ENCODE data around the gene ARID1B. TPM values are rescaled to one million over a fixed set of nuclear protein-coding genes. Genes with fewer than 3 reads are reported as not detected.

Gene ARID1B
- total and polyA plus RNA-seq, 7 experiments from 2014 or later = 17.5 to 164 (median 139) TPM

GRCh38 chr6:156950531-156950930, 173.4 kb downstream of the ARID1B start:
- H3K4me1 ChIP-seq (ENCODE audit: control insufficient read depth in 2 of 2, insufficient read depth in 2 of 2, low read length in 2 of 2) = peaks cover 11% of the 10 kb centered on the region in 2 donors
- H3K9me3 Mint-ChIP-seq = no peaks in the 10 kb centered on the region
- H3K4me3 Mint-ChIP-seq = no peak overlapping the region
- peaks cover 30 to 73% (median 68%) of the 10 kb centered on the region in 7 donors for H3K4me1 Mint-ChIP-seq
- H3K36me3 ChIP-seq (ENCODE audit: control insufficient read depth in 2 of 3, insufficient read depth in 3 of 3, low read length in 3 of 3) = no peaks in the 10 kb centered on the region
- intact Hi-C loops (cut with micrococcal nuclease) = loop anchor here in 1 of 2 donors (5.0 kb wide), 1 partner anchor 1623 kb away; no protein-coding TSS in a partner anchor
- ATAC-seq (no peak), DNase-seq (no peak)
- no peaks in the 10 kb centered on the region for H3K27me3 Mint-ChIP-seq
- H3K36me3 Mint-ChIP-seq = peaks cover 0 to 2% (median 0%) of the 10 kb centered on the region in 5 donors
- CTCF ChIA-PET = no interaction called here
- H3K27me3 ChIP-seq (ENCODE audit: control insufficient read depth in 2 of 2, insufficient read depth in 2 of 2, low read length in 2 of 2) = no peaks in the 10 kb centered on the region
- H3K27ac Mint-ChIP-seq = peak overlapping the region in 2 of 9 donors; percentile 1 to 32
- POLR2A ChIA-PET = interaction anchor here (1.1 kb wide), 1 partner anchor 70 kb away, joined by 3 read pairs; no protein-coding TSS in a partner anchor
- H3K9me3 ChIP-seq (ENCODE audit: control insufficient read depth in 2 of 3, low read length in 3 of 3) = no peaks in the 10 kb centered on the region
- H3K27ac ChIP-seq (ENCODE audit: low read depth, low read length) = no peak overlapping the region
- H3K4me3 ChIP-seq (ENCODE audit: low read length) = no peak overlapping the region

GRCh38 chr6:156952401-156952800, 175.2 kb downstream of the ARID1B start:
- CTCF ChIA-PET = interaction anchor here (1.1 kb wide), 1 partner anchor 266 kb away, joined by 3 read pairs; no protein-coding TSS in a partner anchor
- no peak for DNase-seq
- Histone ChIP-seq H3K4me3 (ENCODE audit: low read length) (no peak overlapping the region), H3K4me1 (ENCODE audit: control insufficient read depth in 2 of 2, insufficient read depth in 2 of 2, low read length in 2 of 2) (peaks cover 15 to 21% of the 10 kb centered on the region in 2 donors), H3K36me3 (ENCODE audit: control insufficient read depth in 2 of 3, insufficient read depth in 3 of 3, low read length in 3 of 3) (no peaks in the 10 kb centered on the region), H3K27me3 (ENCODE audit: control insufficient read depth in 2 of 2, insufficient read depth in 2 of 2, low read length in 2 of 2) (no peaks in the 10 kb centered on the region), H3K9me3 (ENCODE audit: control insufficient read depth in 2 of 3, low read length in 3 of 3) (no peaks in the 10 kb centered on the region), H3K27ac (ENCODE audit: low read depth, low read length) (no peak overlapping the region)
- Mint-ChIP-seq H3K4me3 (peak overlapping the region in 1 of 10 donors; percentile 31), H3K27ac (peak overlapping the region in 7 of 9 donors; percentile 23 to 79 (median 68)), H3K27me3 (no peaks in the 10 kb centered on the region), H3K4me1 (peaks cover 31 to 73% (median 67%) of the 10 kb centered on the region in 7 donors), H3K9me3 (no peaks in the 10 kb centered on the region), H3K36me3 (peaks cover 0 to 2% (median 0%) of the 10 kb centered on the region in 5 donors)
- POLR2A ChIA-PET = interaction anchor here (1.9 kb wide), 1 partner anchor 10 kb away, joined by 4 read pairs; no protein-coding TSS in a partner anchor
- intact Hi-C loops (cut with micrococcal nuclease) = loop anchor here in 1 of 2 donors (5.0 kb wide), 1 partner anchor 1625 kb away; no protein-coding TSS in a partner anchor
- ATAC-seq = no peak

GRCh38 chr6:156953127-156953478, 175.9 kb downstream of the ARID1B start:
- POLR2A ChIA-PET = interaction anchor here (0.6 to 1.9 kb wide), 2 partner anchors 10 to 241 kb away, joined by 3 to 4 read pairs; no protein-coding TSS in a partner anchor
- no peak overlapping the region for H3K4me3 ChIP-seq (ENCODE audit: low read length)
- H3K9me3 ChIP-seq (ENCODE audit: control insufficient read depth in 2 of 3, low read length in 3 of 3) = no peaks in the 10 kb centered on the region
- Mint-ChIP-seq H3K9me3 (no peaks in the 10 kb centered on the region), H3K27ac (peak overlapping the region in 5 of 9 donors; percentile 31 to 73 (median 46)), H3K36me3 (peaks cover 0 to 2% (median 0%) of the 10 kb centered on the region in 5 donors), H3K4me3 (peak overlapping the region in 4 of 10 donors; percentile 33 to 65 (median 44)), H3K4me1 (peaks cover 38 to 79% (median 73%) of the 10 kb centered on the region in 7 donors), H3K27me3 (no peaks in the 10 kb centered on the region)
- ATAC-seq (no peak), DNase-seq (no peak)
- CTCF ChIA-PET = interaction anchor here (1.1 kb wide), 1 partner anchor 267 kb away, joined by 3 read pairs; no protein-coding TSS in a partner anchor
- H3K27ac ChIP-seq (ENCODE audit: low read depth, low read length) = no peak overlapping the region
- no peaks in the 10 kb centered on the region for H3K36me3 ChIP-seq (ENCODE audit: control insufficient read depth in 2 of 3, insufficient read depth in 3 of 3, low read length in 3 of 3)
- no peaks in the 10 kb centered on the region for H3K27me3 ChIP-seq (ENCODE audit: control insufficient read depth in 2 of 2, insufficient read depth in 2 of 2, low read length in 2 of 2)
- H3K4me1 ChIP-seq (ENCODE audit: control insufficient read depth in 2 of 2, insufficient read depth in 2 of 2, low read length in 2 of 2) = peaks cover 15 to 21% of the 10 kb centered on the region in 2 donors
- intact Hi-C loops (cut with micrococcal nuclease) = loop anchor here (1.0 to 5.0 kb wide), 5 partner anchors 68 to 1626 kb away; no protein-coding TSS in a partner anchor

DNA sequence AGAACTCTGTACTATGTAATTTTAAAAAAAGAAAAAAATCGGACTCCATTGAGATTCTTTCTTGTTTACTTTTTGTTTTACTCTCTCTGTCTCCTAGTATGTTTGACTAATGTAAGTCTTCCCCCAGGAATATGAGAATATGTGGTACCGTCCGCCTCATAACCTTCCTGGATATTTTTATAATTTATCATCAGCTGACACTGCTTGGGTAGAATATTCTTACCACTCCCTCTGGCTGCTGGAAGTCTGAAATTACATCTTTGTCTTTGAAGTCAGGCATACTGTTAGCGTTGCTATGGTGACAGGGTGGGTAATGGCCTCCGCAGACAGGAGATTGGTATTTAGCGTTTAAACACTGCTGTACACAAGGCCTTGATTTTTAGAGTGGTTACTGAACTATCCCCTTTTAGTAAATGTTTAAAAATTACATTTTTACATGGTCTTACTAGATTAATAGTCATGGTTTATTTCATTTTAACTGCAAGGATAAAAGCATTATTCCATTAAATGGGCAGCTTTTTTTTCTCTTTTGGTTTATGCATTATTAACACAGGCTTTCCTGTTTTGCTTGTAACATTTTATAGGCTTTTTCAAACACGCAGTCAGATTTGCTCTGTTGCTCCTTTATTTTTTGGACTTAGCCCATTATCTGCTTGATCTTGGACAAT, 176.4 kb downstream of the ARID1B start:
- no peak overlapping the region for H3K27ac ChIP-seq (ENCODE audit: low read depth, low read length)
- DNase-seq (peak in 7 of 9 donors; percentile 67 to 85 (median 82)), ATAC-seq (peak; percentile 95)
- intact Hi-C loops (cut with micrococcal nuclease) = loop anchor here (1.0 to 5.0 kb wide), 5 partner anchors 68 to 1626 kb away; no protein-coding TSS in a partner anchor
- H3K4me1 ChIP-seq (ENCODE audit: control insufficient read depth in 2 of 2, insufficient read depth in 2 of 2, low read length in 2 of 2) = peaks cover 15 to 20% of the 10 kb centered on the region in 2 donors
- CTCF ChIA-PET = interaction anchor here (0.7 to 1.1 kb wide), 2 partner anchors 29 to 267 kb away, joined by 3 to 6 read pairs; no protein-coding TSS in a partner anchor
- Mint-ChIP-seq H3K36me3 (peaks cover 0 to 3% (median 0%) of the 10 kb centered on the region in 5 donors), H3K27ac (peak overlapping the region in 8 of 9 donors; percentile 27 to 83 (median 51)), H3K4me1 (peaks cover 41 to 84% (median 77%) of the 10 kb centered on the region in 7 donors), H3K9me3 (no peaks in the 10 kb centered on the region), H3K27me3 (no peaks in the 10 kb centered on the region), H3K4me3 (peak overlapping the region in 5 of 10 donors; percentile 10 to 51 (median 37))
- POLR2A ChIA-PET = interaction anchor here (0.6 to 1.9 kb wide), 4 partner anchors 11 to 1675 kb away, joined by 3 to 7 read pairs (median 6); no protein-coding TSS in a partner anchor
- no peak overlapping the region for H3K4me3 ChIP-seq (ENCODE audit: low read length)
- no peaks in the 10 kb centered on the region for H3K27me3 ChIP-seq (ENCODE audit: control insufficient read depth in 2 of 2, insufficient read depth in 2 of 2, low read length in 2 of 2)
- H3K36me3 ChIP-seq (ENCODE audit: control insufficient read depth in 2 of 3, insufficient read depth in 3 of 3, low read length in 3 of 3) = no peaks in the 10 kb centered on the region
- no peaks in the 10 kb centered on the region for H3K9me3 ChIP-seq (ENCODE audit: control insufficient read depth in 2 of 3, low read length in 3 of 3)

DNA sequence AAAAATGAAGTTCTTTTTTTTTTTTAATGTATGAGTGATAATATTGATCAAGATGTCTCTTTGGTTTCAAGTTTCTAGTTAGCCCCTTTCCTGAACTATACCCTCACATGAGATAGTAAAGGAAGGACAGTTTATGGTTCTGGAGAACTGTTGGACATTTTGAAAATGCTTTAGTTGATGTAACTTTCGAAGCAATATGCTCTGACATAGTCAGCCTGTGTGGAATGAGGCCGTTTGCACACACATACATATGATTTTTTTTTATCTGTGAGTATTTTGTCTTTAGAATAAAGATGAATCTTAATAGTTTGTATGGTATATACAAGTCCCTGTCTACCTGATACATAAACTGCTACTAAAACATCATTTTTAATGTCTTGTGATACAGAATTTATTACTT, 177.0 kb downstream of the ARID1B start:
- ATAC-seq (no peak), DNase-seq (no peak)
- no peak overlapping the region for H3K27ac ChIP-seq (ENCODE audit: low read depth, low read length)
- Mint-ChIP-seq H3K4me3 (no peak overlapping the region), H3K27me3 (no peaks in the 10 kb centered on the region), H3K9me3 (no peaks in the 10 kb centered on the region), H3K27ac (peak overlapping the region in 4 of 9 donors; percentile 32 to 83 (median 43)), H3K4me1 (peaks cover 39 to 84% (median 77%) of the 10 kb centered on the region in 7 donors), H3K36me3 (peaks cover 0 to 5% (median 2%) of the 10 kb centered on the region in 5 donors)
- no peaks in the 10 kb centered on the region for H3K36me3 ChIP-seq (ENCODE audit: control insufficient read depth in 2 of 3, insufficient read depth in 3 of 3, low read length in 3 of 3)
- peaks cover 15 to 17% of the 10 kb centered on the region in 2 donors for H3K4me1 ChIP-seq (ENCODE audit: control insufficient read depth in 2 of 2, insufficient read depth in 2 of 2, low read length in 2 of 2)
- ChIA-PET POLR2A (interaction anchor here (0.6 to 1.6 kb wide), 2 partner anchors 66 to 1675 kb away, joined by 7 read pairs; no protein-coding TSS in a partner anchor), CTCF (interaction anchor here (0.7 kb wide), 1 partner anchor 29 kb away, joined by 6 read pairs; no protein-coding TSS in a partner anchor)
- no peak overlapping the region for H3K4me3 ChIP-seq (ENCODE audit: low read length)
- intact Hi-C loops (cut with micrococcal nuclease) = loop anchor here in 1 of 2 donors (5.0 kb wide), 1 partner anchor 1627 kb away; no protein-coding TSS in a partner anchor
- H3K9me3 ChIP-seq (ENCODE audit: control insufficient read depth in 2 of 3, low read length in 3 of 3) = no peaks in the 10 kb centered on the region
- H3K27me3 ChIP-seq (ENCODE audit: control insufficient read depth in 2 of 2, insufficient read depth in 2 of 2, low read length in 2 of 2) = no peaks in the 10 kb centered on the region

DNA sequence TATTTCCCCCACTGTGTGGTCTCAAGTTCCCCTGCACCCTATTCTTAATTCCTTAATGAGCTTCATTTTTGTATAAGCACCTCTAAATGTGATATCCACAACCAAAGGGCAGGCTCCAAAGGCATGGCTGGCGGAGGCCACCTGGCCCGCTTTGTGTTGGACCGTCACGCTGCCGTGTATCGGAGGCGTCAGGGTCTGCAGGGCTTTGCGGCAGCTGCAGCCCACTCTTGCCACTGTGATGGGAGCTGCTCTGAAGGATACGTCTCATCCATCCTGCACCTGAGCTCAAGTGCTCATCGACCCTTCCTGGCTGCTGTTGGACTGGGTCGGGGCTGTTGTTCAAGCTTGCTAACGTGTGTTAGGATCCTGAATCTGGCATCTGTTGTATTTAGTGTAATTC, 177.6 kb downstream of the ARID1B start:
- peak overlapping the region in 4 of 9 donors; percentile 6 to 63 (median 28) for H3K27ac Mint-ChIP-seq
- H3K4me1 Mint-ChIP-seq = peaks cover 39 to 84% (median 79%) of the 10 kb centered on the region in 7 donors
- Histone ChIP-seq H3K4me3 (ENCODE audit: low read length) (no peak overlapping the region), H3K36me3 (ENCODE audit: control insufficient read depth in 2 of 3, insufficient read depth in 3 of 3, low read length in 3 of 3) (no peaks in the 10 kb centered on the region), H3K27me3 (ENCODE audit: control insufficient read depth in 2 of 2, insufficient read depth in 2 of 2, low read length in 2 of 2) (no peaks in the 10 kb centered on the region), H3K9me3 (ENCODE audit: control insufficient read depth in 2 of 3, low read length in 3 of 3) (no peaks in the 10 kb centered on the region), H3K27ac (ENCODE audit: low read depth, low read length) (no peak overlapping the region), H3K4me1 (ENCODE audit: control insufficient read depth in 2 of 2, insufficient read depth in 2 of 2, low read length in 2 of 2) (peaks cover 15 to 17% of the 10 kb centered on the region in 2 donors)
- CTCF ChIA-PET = no interaction called here
- DNase-seq (no peak), ATAC-seq (no peak)
- H3K36me3 Mint-ChIP-seq = peaks cover 0 to 7% (median 2%) of the 10 kb centered on the region in 5 donors
- POLR2A ChIA-PET = interaction anchor here (0.6 to 1.6 kb wide), 2 partner anchors 66 to 266 kb away, joined by 3 to 7 read pairs; no protein-coding TSS in a partner anchor
- H3K9me3 Mint-ChIP-seq = no peaks in the 10 kb centered on the region
- intact Hi-C loops (cut with micrococcal nuclease) = loop anchor here in 1 of 2 donors (5.0 kb wide), 1 partner anchor 1628 kb away; no protein-coding TSS in a partner anchor
- H3K27me3 Mint-ChIP-seq = no peaks in the 10 kb centered on the region
- H3K4me3 Mint-ChIP-seq = no peak overlapping the region

All from naive thymus-derived CD4-positive, alpha-beta T cell (primary cell).